ENCODE measurements around the gene RAB37.

DNA sequence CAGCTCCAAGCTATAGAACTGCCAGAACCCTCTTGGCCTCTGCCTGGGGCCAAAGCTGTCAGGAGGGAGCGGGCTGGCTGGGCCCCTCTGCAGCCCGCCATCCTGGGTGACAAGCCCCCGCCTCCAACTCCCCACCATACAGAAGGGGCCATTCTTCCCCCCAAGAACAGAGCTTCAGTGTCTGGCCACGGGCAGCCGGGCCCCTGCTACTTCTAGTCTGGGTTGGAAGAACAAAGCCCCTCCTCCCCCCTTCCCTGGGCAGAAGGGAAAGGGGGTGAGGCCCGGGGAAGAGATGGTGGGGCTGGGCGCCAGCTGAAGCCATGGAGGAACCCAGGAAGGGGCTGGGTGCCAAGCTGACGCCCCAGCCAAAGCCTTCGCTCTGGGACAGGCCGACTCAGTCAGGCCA lies 30.1 kb downstream of the RAB37 start:
- TF ChIP-seq, protein P1, sequence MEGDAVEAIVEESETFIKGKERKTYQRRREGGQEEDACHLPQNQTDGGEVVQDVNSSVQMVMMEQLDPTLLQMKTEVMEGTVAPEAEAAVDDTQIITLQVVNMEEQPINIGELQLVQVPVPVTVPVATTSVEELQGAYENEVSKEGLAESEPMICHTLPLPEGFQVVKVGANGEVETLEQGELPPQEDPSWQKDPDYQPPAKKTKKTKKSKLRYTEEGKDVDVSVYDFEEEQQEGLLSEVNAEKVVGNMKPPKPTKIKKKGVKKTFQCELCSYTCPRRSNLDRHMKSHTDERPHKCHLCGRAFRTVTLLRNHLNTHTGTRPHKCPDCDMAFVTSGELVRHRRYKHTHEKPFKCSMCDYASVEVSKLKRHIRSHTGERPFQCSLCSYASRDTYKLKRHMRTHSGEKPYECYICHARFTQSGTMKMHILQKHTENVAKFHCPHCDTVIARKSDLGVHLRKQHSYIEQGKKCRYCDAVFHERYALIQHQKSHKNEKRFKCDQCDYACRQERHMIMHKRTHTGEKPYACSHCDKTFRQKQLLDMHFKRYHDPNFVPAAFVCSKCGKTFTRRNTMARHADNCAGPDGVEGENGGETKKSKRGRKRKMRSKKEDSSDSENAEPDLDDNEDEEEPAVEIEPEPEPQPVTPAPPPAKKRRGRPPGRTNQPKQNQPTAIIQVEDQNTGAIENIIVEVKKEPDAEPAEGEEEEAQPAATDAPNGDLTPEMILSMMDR (IDR thresholded peaks at IDR 0.05): no peak
- no peak for TF ChIP-seq POLR2AphosphoS5 (IDR thresholded peaks at IDR 0.05)
